HCT116 (cell line): ENCODE data around the gene RNF144B. TPM values are rescaled to one million over a fixed set of nuclear protein-coding genes. Genes with fewer than 3 reads are reported as not detected.

Experiments used
- ATAC-seq: fragments of 200-7000 bp; cut with Tn5 transposase; 2 replicates; pipeline ENCODE4 v1.9.1; 2020; ENCODE audit warnings: mild to moderate bottlenecking, moderate library complexity
- BruUV-seq: library from RNA; stranded (reverse); fragments of 400-500 nt; replicated peaks from 2 replicates; lab custom pipeline; 2021; lab: Mats Ljungman, UMichigan
- CTCF ChIA-PET: fragments of 300-600 bp; sonication (Branson Sonifier 250); formaldehyde crosslinking; loops from one replicate; lab custom pipeline; 2021; ENCODE audit warnings: antibody characterized with exemption; lab: Charles Lee
- POLR2A ChIA-PET: fragments of 300-600, 350-600 bp; sonication (Branson Sonifier 250); formaldehyde crosslinking; loops from one replicate; lab custom pipeline; 2021; ENCODE audit warnings: antibody characterized with exemption; lab: Charles Lee
- RAD21 ChIA-PET, 2 experiments: fragments of 300-600 bp; sonication (Branson Sonifier 250); formaldehyde crosslinking; loops; one replicate each; lab custom pipeline; 2023; ENCODE audit warnings: low total read pairs in 2 of 2; ENCODE audit not compliant: uncharacterized antibody in 2 of 2, unreplicated experiment in 2 of 2, low non-redundant PET in 1 of 2; lab: Charles Lee
- DNase-seq: peaks from one replicate; pipeline ENCODE4 v3.0.0-alpha.2; 2010; ENCODE audit warnings: low read depth, low spot score
- H2AFZ ChIP-seq: fragments of 200-600 bp; shearing (Covaris generic), sonication (generic); 2 replicates; pipeline ENCODE4 v1.6.1; 2017; ENCODE audit warnings: low read depth, mixed run types, mixed read lengths, antibody characterized with exemption, low read length; ENCODE audit not compliant: poor library complexity, severe bottlenecking
- H3K27ac ChIP-seq: 2 replicates; pipeline ENCODE4 v1.5.1; 2012; ENCODE audit warnings: low read depth, low read length
- H3K27me3 ChIP-seq: fragments of 200-600 bp; sonication (generic); 2 replicates; pipeline ENCODE4 v1.6.1; 2016; ENCODE audit warnings: mixed run types, low read length, mixed read lengths; ENCODE audit not compliant: insufficient read depth
- H3K36me3 ChIP-seq, 2 experiments: fragments of 200-500 bp in 1 of 2; fragments of 200-600 bp in 1 of 2; sonication (Bioruptor generic) in 1 of 2; sonication (generic) in 1 of 2; 2 replicates each; pipeline versions ENCODE4 v1.5.1 to v1.6.1; 2014 to 2016; ENCODE audit warnings: low read length in 2 of 2, inconsistent platforms in 1 of 2, mixed read lengths in 1 of 2, mixed run types in 1 of 2; ENCODE audit not compliant: insufficient read depth in 2 of 2, control insufficient read depth in 1 of 2
- H3K4me1 ChIP-seq, 2 experiments: fragments of 200-600 bp in 1 of 2; sonication (generic) in 1 of 2; 2 replicates each; pipeline versions ENCODE4 v1.5.1 to v1.6.1; 2012 to 2017; ENCODE audit warnings: low read length in 2 of 2, inconsistent platforms in 1 of 2, mild to moderate bottlenecking in 1 of 2, mixed read lengths in 1 of 2, mixed run types in 1 of 2, moderate library complexity in 1 of 2; ENCODE audit not compliant: insufficient read depth in 2 of 2, control insufficient read depth in 1 of 2
- H3K4me2 ChIP-seq: fragments of 200-600 bp; sonication (generic); 2 replicates; pipeline ENCODE4 v1.6.1; 2017; ENCODE audit warnings: mixed run types, low read length, mixed read lengths
- H3K4me3 ChIP-seq, 2 experiments: fragments of 200-600 bp in 1 of 2; sonication (generic) in 1 of 2; replicated peaks in 1 of 2; 2 replicates each; pipeline ENCODE4 v1.5.1; 2011 to 2016; ENCODE audit warnings: low read length in 2 of 2, control low read depth in 1 of 2, low read depth in 1 of 2, mild to moderate bottlenecking in 1 of 2, mixed read lengths in 1 of 2, mixed run types in 1 of 2
- H3K79me2 ChIP-seq: fragments of 200-600 bp; sonication (generic); 2 replicates; pipeline ENCODE4 v1.6.1; 2017; ENCODE audit warnings: mild to moderate bottlenecking, mixed run types, low read length, moderate library complexity, mixed read lengths; ENCODE audit not compliant: insufficient read depth
- H3K9ac ChIP-seq: fragments of 200-600 bp; sonication (generic); 2 replicates; pipeline ENCODE4 v1.6.1; 2016; ENCODE audit warnings: low read length, mixed read lengths
- H3K9me2 ChIP-seq: fragments of 200-600 bp; sonication (generic), shearing (Covaris generic); 2 replicates; pipeline ENCODE4 v1.6.1; 2017; ENCODE audit warnings: mixed run types, mild to moderate bottlenecking, moderate library complexity; ENCODE audit not compliant: insufficient read depth
- H3K9me3 ChIP-seq, 2 experiments: fragments of 200-500 bp in 1 of 2; fragments of 200-600 bp in 1 of 2; sonication (Bioruptor generic) in 1 of 2; sonication (generic) in 1 of 2; 2 replicates each; pipeline ENCODE4 v1.6.1; 2014 to 2017; ENCODE audit warnings: low read length in 2 of 2, mixed read lengths in 2 of 2, inconsistent platforms in 1 of 2, low read depth in 1 of 2, mild to moderate bottlenecking in 1 of 2, mixed run types in 1 of 2, moderate library complexity in 1 of 2; ENCODE audit not compliant: control insufficient read depth in 1 of 2, insufficient read depth in 1 of 2
- H4K20me1 ChIP-seq: fragments of 200-600 bp; sonication (generic), shearing (Covaris generic); 2 replicates; pipeline ENCODE4 v1.6.1; 2017; ENCODE audit warnings: mixed run types, mild to moderate bottlenecking, moderate library complexity; ENCODE audit not compliant: insufficient read depth
- CEBPB ChIP-seq: IDR thresholded peaks from 2 replicates; pipeline ENCODE4 v1.6.1; 2012; ENCODE audit warnings: low read depth
- EGR1 ChIP-seq: IDR thresholded peaks from 2 replicates; pipeline ENCODE4 v1.6.1; 2012; ENCODE audit warnings: low read depth
- POLR2A ChIP-seq: IDR thresholded peaks from 2 replicates; pipeline ENCODE4 v1.7.0; 2011; ENCODE audit warnings: borderline replicate concordance; ENCODE audit not compliant: insufficient read depth, insufficient read length; ENCODE audit errors: extremely low read depth
- POLR2AphosphoS5 ChIP-seq: IDR thresholded peaks from 2 replicates; pipeline ENCODE4 v1.6.1; 2011; ENCODE audit warnings: mild to moderate bottlenecking, low read depth, low read length, moderate library complexity
- SIN3A ChIP-seq: IDR thresholded peaks from 2 replicates; pipeline ENCODE4 v1.6.1; 2012; ENCODE audit warnings: low read depth
- SP1 ChIP-seq: IDR thresholded peaks from 2 replicates; pipeline ENCODE4 v1.6.1; 2012; ENCODE audit warnings: low read depth
- ZFX ChIP-seq: fragments of 450-650 bp; IDR thresholded peaks from 2 replicates; pipeline ENCODE4 v1.6.1; 2017
- intact Hi-C: fragments of 100-400 bp; cut with micrococcal nuclease; formaldehyde crosslinking; loops from 2 replicates; pipeline ENCODE4 v1.10.0; 2022
- total RNA-seq: library from RNA; stranded (reverse); gene quantifications from one replicate; pipeline ENCODE4 v1.2.1, GENCODE V29; 2021; ENCODE audit not compliant: unreplicated experiment
- TF ChIP-seq, protein P1 (sequence below): IDR thresholded peaks from 2 replicates; pipeline ENCODE4 v1.6.1; 2011; ENCODE audit warnings: mild to moderate bottlenecking, low read length, moderate library complexity; ENCODE audit not compliant: insufficient replicate concordance; ENCODE audit errors: extremely low read depth

The RNF144B gene
- total RNA-seq, 1 experiment from 2014 or later = 2.1 TPM

DNA sequence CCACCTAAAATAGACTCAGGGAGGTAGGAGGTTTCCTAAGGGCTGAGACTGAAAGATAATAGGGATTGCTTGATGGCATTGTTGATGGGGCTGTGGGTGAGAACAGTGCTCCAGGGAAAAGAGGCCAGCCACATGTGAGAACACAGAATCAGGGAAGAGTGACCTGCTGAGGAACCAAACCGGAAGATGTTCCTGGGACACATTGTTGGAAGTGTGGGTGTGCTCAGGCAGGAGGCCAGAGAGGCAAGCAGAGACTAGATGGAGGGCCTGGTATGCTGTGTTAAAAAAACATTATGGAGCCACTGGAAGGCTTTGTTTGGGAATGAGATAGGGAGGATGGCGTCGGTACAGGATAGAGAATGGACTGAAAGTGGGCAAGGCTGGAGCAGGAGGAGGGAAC is 23.3 kb downstream of the RNF144B start:
- no peak overlapping the region for H3K4me2 ChIP-seq
- H3K27me3 ChIP-seq = no peaks in the 10 kb centered on the region
- H3K79me2 ChIP-seq = no peaks in the 10 kb centered on the region
- ChIA-PET POLR2A (no interaction called here), CTCF (no interaction called here), RAD21 (no interaction called here)
- H4K20me1 ChIP-seq = no peaks in the 10 kb centered on the region
- no peaks in the 10 kb centered on the region for H3K4me1 ChIP-seq
- no peak overlapping the region for H2AFZ ChIP-seq
- no peak for DNase-seq
- no peak overlapping the region for H3K4me3 ChIP-seq
- no peaks in the 10 kb centered on the region for H3K9me3 ChIP-seq
- H3K9me2 ChIP-seq = no peaks in the 10 kb centered on the region
- intact Hi-C loops = no loop called here
- no TSS peak for BruUV-seq
- TF ChIP-seq CEBPB = no peak
- no peak for TF ChIP-seq SP1
- H3K9ac ChIP-seq = no peak overlapping the region
- no peak overlapping the region for H3K27ac ChIP-seq
- no peak for ATAC-seq
- no peaks in the 10 kb centered on the region for H3K36me3 ChIP-seq

DNA sequence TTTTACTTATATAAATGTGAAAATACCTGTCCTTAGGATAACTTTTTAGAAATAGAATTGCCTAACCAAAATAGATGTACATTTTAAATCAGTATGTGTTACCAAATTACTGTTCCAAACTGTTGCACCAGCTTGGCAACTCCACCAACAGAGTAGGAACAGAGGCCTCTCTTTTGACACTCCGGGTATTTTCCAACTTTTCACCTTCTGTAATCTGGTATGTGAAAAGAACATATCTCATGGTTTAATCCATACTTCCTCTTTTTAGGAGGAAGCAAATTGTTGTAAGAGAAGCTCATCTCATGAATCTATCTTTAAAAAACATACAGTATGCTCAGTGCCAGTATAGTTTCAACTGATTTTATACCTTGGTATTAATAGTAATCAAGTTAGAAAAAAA is 24.9 kb downstream of the RNF144B start:
- no peak overlapping the region for H3K4me2 ChIP-seq
- ChIA-PET POLR2A (no interaction called here), CTCF (no interaction called here), RAD21 (no interaction called here)
- H3K9ac ChIP-seq = no peak overlapping the region
- TF ChIP-seq POLR2AphosphoS5 = no peak
- TF ChIP-seq, protein P1, sequence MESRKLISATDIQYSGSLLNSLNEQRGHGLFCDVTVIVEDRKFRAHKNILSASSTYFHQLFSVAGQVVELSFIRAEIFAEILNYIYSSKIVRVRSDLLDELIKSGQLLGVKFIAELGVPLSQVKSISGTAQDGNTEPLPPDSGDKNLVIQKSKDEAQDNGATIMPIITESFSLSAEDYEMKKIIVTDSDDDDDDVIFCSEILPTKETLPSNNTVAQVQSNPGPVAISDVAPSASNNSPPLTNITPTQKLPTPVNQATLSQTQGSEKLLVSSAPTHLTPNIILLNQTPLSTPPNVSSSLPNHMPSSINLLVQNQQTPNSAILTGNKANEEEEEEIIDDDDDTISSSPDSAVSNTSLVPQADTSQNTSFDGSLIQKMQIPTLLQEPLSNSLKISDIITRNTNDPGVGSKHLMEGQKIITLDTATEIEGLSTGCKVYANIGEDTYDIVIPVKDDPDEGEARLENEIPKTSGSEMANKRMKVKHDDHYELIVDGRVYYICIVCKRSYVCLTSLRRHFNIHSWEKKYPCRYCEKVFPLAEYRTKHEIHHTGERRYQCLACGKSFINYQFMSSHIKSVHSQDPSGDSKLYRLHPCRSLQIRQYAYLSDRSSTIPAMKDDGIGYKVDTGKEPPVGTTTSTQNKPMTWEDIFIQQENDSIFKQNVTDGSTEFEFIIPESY = no peak
- no peak for TF ChIP-seq EGR1
- no peak for TF ChIP-seq ZFX
- TF ChIP-seq POLR2A = no peak
- TF ChIP-seq SIN3A = no peak
- TF ChIP-seq SP1 = no peak
- no peaks in the 10 kb centered on the region for H3K27me3 ChIP-seq
- ATAC-seq (no peak), DNase-seq (no peak)
- no TSS peak for BruUV-seq
- intact Hi-C loops = no loop called here
- H3K4me1 ChIP-seq = no peaks in the 10 kb centered on the region
- H3K27ac ChIP-seq = no peak overlapping the region
- no peaks in the 10 kb centered on the region for H3K9me3 ChIP-seq
- no peaks in the 10 kb centered on the region for H3K36me3 ChIP-seq
- no peak overlapping the region for H2AFZ ChIP-seq
- no peak overlapping the region for H3K4me3 ChIP-seq
- no peaks in the 10 kb centered on the region for H3K9me2 ChIP-seq
- H3K79me2 ChIP-seq = no peaks in the 10 kb centered on the region
- no peaks in the 10 kb centered on the region for H4K20me1 ChIP-seq
